ENCODE data around the gene RAI14. TPM values are rescaled to one million over a fixed set of nuclear protein-coding genes. Genes with fewer than 3 reads are reported as not detected.

Gene RAI14
- total and polyA plus RNA-seq, 3 donors from 2014 or later = 34.3 to 54.6 (median 49.6) TPM

- WGBS, 2 donors = 91 to 95% methylated on average over 4 of the region's 4 CpGs
- no peaks in the 10 kb centered on the region for H3K27me3 ChIP-seq
- no peak for DNase-seq
- no peak overlapping the region for H3K4me3 ChIP-seq
- no peaks in the 10 kb centered on the region for H3K36me3 ChIP-seq (ENCODE audit: low read depth, missing control alignments)
- no peaks in the 10 kb centered on the region for H3K9me3 ChIP-seq
- H3K27ac ChIP-seq = no peak overlapping the region
- no peak for TF ChIP-seq POLR2A (IDR thresholded peaks at IDR 0.05)
- no peak for TF ChIP-seq CTCF (IDR thresholded peaks at IDR 0.05)
- intact Hi-C loops (cut with DNase I; ENCODE audit: low total_unique reads) = no loop called here
- H3K4me1 ChIP-seq = peaks cover 15% of the 10 kb centered on the region
Observed at GRCh38 chr5:34712565-34712964, 56.4 kb downstream of the RAI14 start.

GRCh38 chr5:34715711-34716110, 59.6 kb downstream of the RAI14 start:
- H3K27ac ChIP-seq = no peak overlapping the region
- no peak overlapping the region for H3K4me3 ChIP-seq
- intact Hi-C loops (cut with DNase I; ENCODE audit: low total_unique reads) = no loop called here
- no peaks in the 10 kb centered on the region for H3K27me3 ChIP-seq
- TF ChIP-seq CTCF (IDR thresholded peaks at IDR 0.05) (no peak), POLR2A (IDR thresholded peaks at IDR 0.05) (no peak)
- H3K36me3 ChIP-seq (ENCODE audit: low read depth, missing control alignments) = no peaks in the 10 kb centered on the region
- H3K4me1 ChIP-seq = no peaks in the 10 kb centered on the region
- no peak for DNase-seq
- no peaks in the 10 kb centered on the region for H3K9me3 ChIP-seq
- 88 to 91% methylated on average over 1 of the region's 1 CpG for WGBS, 2 donors

GRCh38 chr5:34716986-34717385, 60.9 kb downstream of the RAI14 start:
- Histone ChIP-seq H3K9me3 (no peaks in the 10 kb centered on the region), H3K36me3 (ENCODE audit: low read depth, missing control alignments) (no peaks in the 10 kb centered on the region), H3K4me1 (no peaks in the 10 kb centered on the region), H3K27me3 (no peaks in the 10 kb centered on the region), H3K27ac (no peak overlapping the region), H3K4me3 (no peak overlapping the region)
- TF ChIP-seq POLR2A (IDR thresholded peaks at IDR 0.05) = no peak
- no peak for TF ChIP-seq CTCF (IDR thresholded peaks at IDR 0.05)
- no peak for DNase-seq
- intact Hi-C loops (cut with DNase I; ENCODE audit: low total_unique reads) = no loop called here
- WGBS, 2 donors = 69 to 74% methylated on average over 2 of the region's 2 CpGs

GRCh38 chr5:34717426-34718327, 61.5 kb downstream of the RAI14 start:
- Histone ChIP-seq H3K27ac (no peak overlapping the region), H3K36me3 (ENCODE audit: low read depth, missing control alignments) (no peaks in the 10 kb centered on the region), H3K4me1 (no peaks in the 10 kb centered on the region), H3K4me3 (no peak overlapping the region), H3K27me3 (no peaks in the 10 kb centered on the region), H3K9me3 (no peaks in the 10 kb centered on the region)
- no peak for DNase-seq
- intact Hi-C loops (cut with DNase I; ENCODE audit: low total_unique reads) = no loop called here
- TF ChIP-seq CTCF (IDR thresholded peaks at IDR 0.05) = no peak
- no peak for TF ChIP-seq POLR2A (IDR thresholded peaks at IDR 0.05)
- 65 to 67% methylated on average over 9 of the region's 9 CpGs for WGBS, 2 donors

DNA sequence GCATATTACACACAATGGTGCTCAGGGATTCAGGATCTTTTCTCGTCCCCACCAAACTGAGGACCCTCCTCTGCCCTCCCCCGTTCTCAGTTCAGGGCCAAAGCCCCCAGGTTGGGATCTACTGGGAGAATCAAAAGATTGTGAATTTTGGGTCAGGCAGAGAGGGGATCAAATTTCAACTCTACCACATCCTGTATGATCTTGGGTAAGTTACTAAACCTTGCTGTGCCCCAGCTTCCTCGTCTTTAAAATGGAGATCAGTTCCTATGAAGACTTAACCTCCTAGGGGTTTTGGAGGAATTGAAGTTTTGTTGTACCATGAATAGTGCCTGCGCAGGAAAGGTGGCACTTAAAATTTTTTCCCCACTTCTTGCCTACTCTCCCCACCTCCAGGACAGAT, 62.4 kb downstream of the RAI14 start:
- 90 to 91% methylated on average over 4 of the region's 4 CpGs for WGBS, 2 donors
- TF ChIP-seq CTCF (IDR thresholded peaks at IDR 0.05) = no peak
- TF ChIP-seq POLR2A (IDR thresholded peaks at IDR 0.05) = no peak
- H3K27ac ChIP-seq = no peak overlapping the region
- no peaks in the 10 kb centered on the region for H3K4me1 ChIP-seq
- DNase-seq = no peak
- no peaks in the 10 kb centered on the region for H3K27me3 ChIP-seq
- H3K36me3 ChIP-seq (ENCODE audit: low read depth, missing control alignments) = no peaks in the 10 kb centered on the region
- H3K4me3 ChIP-seq = no peak overlapping the region
- H3K9me3 ChIP-seq = no peaks in the 10 kb centered on the region
- intact Hi-C loops (cut with DNase I; ENCODE audit: low total_unique reads) = no loop called here

Data from testis (tissue), 3 donors.